ENCODE measurements around the gene BMP7.
"Not testable (repeated sequence)": the region's sequence is repeated elsewhere in the genome, so short reads cannot be mapped to it uniquely, and the experiment has no call there.

The BMP7 gene

GRCh38 chr20:57165427-57166004 is 100.9 kb downstream of the BMP7 start:
- DNase-seq: no peak

GRCh38 chr20:57164872-57165271 is 101.6 kb downstream of the BMP7 start:
- DNase-seq: no peak

- no peak for DNase-seq
Measured at GRCh38 chr20:57163041-57163440, 103.4 kb downstream of the BMP7 start.

GRCh38 chr20:57162362-57162652 is 104.1 kb downstream of the BMP7 start:
- no peak for DNase-seq

GRCh38 chr20:57161478-57162361 is 104.7 kb downstream of the BMP7 start:
- no peak for DNase-seq

GRCh38 chr20:57160985-57161384 is 105.5 kb downstream of the BMP7 start:
- no peak for DNase-seq

GRCh38 chr20:57159945-57160610 is 106.4 kb downstream of the BMP7 start:
- no peak for DNase-seq

- DNase-seq: no peak
Measured at GRCh38 chr20:57159193-57159851, 107.1 kb downstream of the BMP7 start.

GRCh38 chr20:57158474-57158873 is 108.0 kb downstream of the BMP7 start:
- no peak for DNase-seq

- DNase-seq: not testable (repeated sequence)
Measured at GRCh38 chr20:57157787-57158186, 108.7 kb downstream of the BMP7 start.

GRCh38 chr20:57157106-57157691 is 109.2 kb downstream of the BMP7 start:
- DNase-seq: no peak

GRCh38 chr20:57156011-57156729 is 110.3 kb downstream of the BMP7 start:
- no peak for DNase-seq

- DNase-seq: no peak
Measured at GRCh38 chr20:57155415-57155814, 111.0 kb downstream of the BMP7 start.

- DNase-seq: no peak
Measured at GRCh38 chr20:57153238-57153905, 113.1 kb downstream of the BMP7 start.

- no peak for DNase-seq
Measured at GRCh38 chr20:57152557-57152956, 113.9 kb downstream of the BMP7 start.

- no peak for DNase-seq
Measured at GRCh38 chr20:57150559-57150958, 115.9 kb downstream of the BMP7 start.

- DNase-seq: peak in 1 of 3 donors; percentile 1
Measured at GRCh38 chr20:57148263-57148662, 118.2 kb downstream of the BMP7 start.

GRCh38 chr20:57147185-57147584 is 119.3 kb downstream of the BMP7 start:
- DNase-seq: no peak

- DNase-seq: no peak
Measured at GRCh38 chr20:57146155-57146554, 120.3 kb downstream of the BMP7 start.

- no peak for DNase-seq
Measured at GRCh38 chr20:57145089-57145631, 121.3 kb downstream of the BMP7 start.

GRCh38 chr20:57143173-57143572 is 123.3 kb downstream of the BMP7 start:
- peak in 1 of 3 donors; percentile 2 for DNase-seq

- DNase-seq: no peak
Measured at GRCh38 chr20:57142667-57143066, 123.8 kb downstream of the BMP7 start.
